ENCODE data around the gene CARD19. TPM values are rescaled to one million over a fixed set of nuclear protein-coding genes. Genes with fewer than 3 reads are reported as not detected.

The CARD19 gene
- total and polyA plus RNA-seq, 9 of the 15 experiments (the other 6 are each of a cell fraction or from before 2014, with no cell fraction given), result 0.90 to 34.9 (median 14.6) TPM

GRCh38 chr9:93089481-93089991, 6.5 kb upstream of the CARD19 start:
- no peak for ATAC-seq
- intact Hi-C loops (cut with micrococcal nuclease), result no loop called here
- TF ChIP-seq CBX3 (IDR thresholded peaks at IDR 0.05; ENCODE audit: borderline replicate concordance in 1 of 2, low read length in 2 of 2) (no peak), MEIS2 (IDR thresholded peaks at IDR 0.05; ENCODE audit: partially characterized antibody) (no peak), FOXK1 (CRISPR knock-in tag; IDR thresholded peaks at IDR 0.05; ENCODE audit: borderline replicate concordance) (no peak), FOXA3 (CRISPR knock-in tag; conservative IDR thresholded peaks at IDR 0.05 in 1 of 2, IDR thresholded peaks at IDR 0.05 in 1 of 2) (no peak), TAF9B (IDR thresholded peaks at IDR 0.05; ENCODE audit: partially characterized antibody) (no peak), GMEB1 (CRISPR knock-in tag; IDR thresholded peaks at IDR 0.05) (no peak), HINFP (tag; conservative IDR thresholded peaks at IDR 0.05; ENCODE audit: low read depth) (no peak), XRCC5 (IDR thresholded peaks at IDR 0.05; ENCODE audit: low read depth, low read length) (no peak), HMG20B (CRISPR knock-in tag; IDR thresholded peaks at IDR 0.05) (no peak), ZNF133 (CRISPR knock-in tag; IDR thresholded peaks at IDR 0.05) (no peak), RBM34 (IDR thresholded peaks at IDR 0.05; ENCODE audit: borderline replicate concordance, insufficient read depth, low read length) (no peak), HDAC6 (IDR thresholded peaks at IDR 0.05; ENCODE audit: low read depth, low read length) (no peak)
- TF ChIP-seq, protein P1, sequence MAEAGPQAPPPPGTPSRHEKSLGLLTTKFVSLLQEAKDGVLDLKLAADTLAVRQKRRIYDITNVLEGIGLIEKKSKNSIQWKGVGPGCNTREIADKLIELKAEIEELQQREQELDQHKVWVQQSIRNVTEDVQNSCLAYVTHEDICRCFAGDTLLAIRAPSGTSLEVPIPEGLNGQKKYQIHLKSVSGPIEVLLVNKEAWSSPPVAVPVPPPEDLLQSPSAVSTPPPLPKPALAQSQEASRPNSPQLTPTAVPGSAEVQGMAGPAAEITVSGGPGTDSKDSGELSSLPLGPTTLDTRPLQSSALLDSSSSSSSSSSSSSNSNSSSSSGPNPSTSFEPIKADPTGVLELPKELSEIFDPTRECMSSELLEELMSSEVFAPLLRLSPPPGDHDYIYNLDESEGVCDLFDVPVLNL (CRISPR knock-in tag; IDR thresholded peaks at IDR 0.05; ENCODE audit: low read depth), result no peak
- TF ChIP-seq, protein P2, sequence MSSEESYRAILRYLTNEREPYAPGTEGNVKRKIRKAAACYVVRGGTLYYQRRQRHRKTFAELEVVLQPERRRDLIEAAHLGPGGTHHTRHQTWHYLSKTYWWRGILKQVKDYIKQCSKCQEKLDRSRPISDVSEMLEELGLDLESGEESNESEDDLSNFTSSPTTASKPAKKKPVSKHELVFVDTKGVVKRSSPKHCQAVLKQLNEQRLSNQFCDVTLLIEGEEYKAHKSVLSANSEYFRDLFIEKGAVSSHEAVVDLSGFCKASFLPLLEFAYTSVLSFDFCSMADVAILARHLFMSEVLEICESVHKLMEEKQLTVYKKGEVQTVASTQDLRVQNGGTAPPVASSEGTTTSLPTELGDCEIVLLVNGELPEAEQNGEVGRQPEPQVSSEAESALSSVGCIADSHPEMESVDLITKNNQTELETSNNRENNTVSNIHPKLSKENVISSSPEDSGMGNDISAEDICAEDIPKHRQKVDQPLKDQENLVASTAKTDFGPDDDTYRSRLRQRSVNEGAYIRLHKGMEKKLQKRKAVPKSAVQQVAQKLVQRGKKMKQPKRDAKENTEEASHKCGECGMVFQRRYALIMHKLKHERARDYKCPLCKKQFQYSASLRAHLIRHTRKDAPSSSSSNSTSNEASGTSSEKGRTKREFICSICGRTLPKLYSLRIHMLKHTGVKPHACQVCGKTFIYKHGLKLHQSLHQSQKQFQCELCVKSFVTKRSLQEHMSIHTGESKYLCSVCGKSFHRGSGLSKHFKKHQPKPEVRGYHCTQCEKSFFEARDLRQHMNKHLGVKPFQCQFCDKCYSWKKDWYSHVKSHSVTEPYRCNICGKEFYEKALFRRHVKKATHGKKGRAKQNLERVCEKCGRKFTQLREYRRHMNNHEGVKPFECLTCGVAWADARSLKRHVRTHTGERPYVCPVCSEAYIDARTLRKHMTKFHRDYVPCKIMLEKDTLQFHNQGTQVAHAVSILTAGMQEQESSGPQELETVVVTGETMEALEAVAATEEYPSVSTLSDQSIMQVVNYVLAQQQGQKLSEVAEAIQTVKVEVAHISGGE (CRISPR knock-in tag; IDR thresholded peaks at IDR 0.05), result no peak

More at GRCh38 chr9:93089481-93089991, 6.5 kb upstream of the CARD19 start:
- no peak overlapping the region for H3K9ac ChIP-seq (ENCODE audit: insufficient read depth in 1 of 2, low read depth in 2 of 2, low read length in 2 of 2)
- DNase-seq (ENCODE audit: extremely low read depth in 1 of 4, low spot score in 3 of 4), result no peak
- no peaks in the 10 kb centered on the region for H4K20me1 ChIP-seq (replicated peaks; ENCODE audit: control insufficient read depth, insufficient read depth, low read length)
- no peaks in the 10 kb centered on the region for H3K27me3 ChIP-seq (ENCODE audit: control insufficient read depth in 2 of 2, insufficient read depth in 2 of 2, low read length in 2 of 2)
- no TSS peak for BruUV-seq (replicated peaks)
- 69% methylated on average over 11 of the region's 12 CpGs for WGBS (ENCODE audit: insufficient coverage, low coverage, missing lambda C conversion rate)
- peaks cover 6% of the 10 kb centered on the region; the same call in 1 of the 3 replicates for H3K36me3 ChIP-seq (ENCODE audit: control insufficient read depth, insufficient read depth, low read length)
- H3K4me2 ChIP-seq (ENCODE audit: insufficient read depth, low read length), result no peak overlapping the region
- H3K9me1 ChIP-seq (ENCODE audit: control insufficient read depth, insufficient read depth, low read length), result no peaks in the 10 kb centered on the region
- ChIA-PET CTCF (ENCODE audit: low intra/inter-chr PET ratio) (no interaction called here), POLR2A (interaction anchor here (0.6 kb wide), 1 partner anchor 28 kb away, joined by 3 read pairs; no protein-coding TSS in a partner anchor)
- no peak overlapping the region for H2AFZ ChIP-seq (ENCODE audit: low read depth, low read length)
- in situ Hi-C loops (cut with MboI), result no loop called here
- H3K9me3 ChIP-seq (replicated peaks; ENCODE audit: control insufficient read depth, insufficient read depth, low read depth, low read length), result no peaks in the 10 kb centered on the region; the same call in 1 of the 2 replicates
- H3K27ac ChIP-seq (ENCODE audit: extremely low read depth, low read depth, low read length), result no peak overlapping the region
- no peaks in the 10 kb centered on the region for H3K79me2 ChIP-seq (ENCODE audit: control insufficient read depth, insufficient read depth, low read length)
- peaks cover 13 to 26% of the 10 kb centered on the region in 2 experiments for H3K4me1 ChIP-seq (replicated peaks in 1 of 2; ENCODE audit: control insufficient read depth in 2 of 2, insufficient read depth in 2 of 2, low read length in 2 of 2)
- no peak for FAIRE-seq
- H3K4me3 ChIP-seq, result no peak overlapping the region

Data from K562 (cell line).